ENCODE data around the gene TBX15.

DNA sequence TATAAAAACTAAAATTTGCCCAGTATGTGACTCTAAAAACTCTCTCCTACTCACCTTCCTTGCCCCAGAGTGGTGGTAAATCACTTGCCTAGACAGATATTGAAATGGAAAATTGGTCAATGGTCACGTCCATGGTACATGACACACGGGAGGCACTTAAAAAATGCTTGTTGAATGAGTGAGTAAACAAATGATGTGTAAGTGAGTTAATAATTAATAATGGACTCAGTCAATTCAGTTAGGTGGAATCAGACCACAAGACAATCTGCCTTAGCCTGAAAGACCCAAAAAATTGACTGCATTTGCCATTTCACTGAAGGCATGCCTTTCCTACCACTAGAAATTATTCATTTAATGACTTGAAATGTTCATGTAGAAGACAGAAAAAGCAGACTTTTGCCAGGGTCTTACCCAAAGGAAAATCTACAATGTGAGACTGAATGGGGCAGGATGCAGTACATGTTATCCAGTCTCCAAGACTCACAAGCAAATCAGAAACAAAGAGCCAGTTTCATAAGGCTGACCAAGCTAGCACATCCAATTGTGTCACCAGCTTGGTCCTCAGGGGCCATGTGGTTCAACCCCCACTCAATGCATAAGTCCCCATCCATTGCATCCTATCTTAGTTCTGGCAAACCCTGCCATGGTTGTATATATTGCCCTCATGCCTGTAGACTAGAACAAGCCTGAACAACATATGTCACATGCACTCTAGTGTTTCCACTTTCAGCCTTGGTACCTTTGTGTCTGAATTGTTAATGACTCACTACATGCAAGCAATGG lies 73.6 kb downstream of the TBX15 start:
- TF ChIP-seq, protein P1, sequence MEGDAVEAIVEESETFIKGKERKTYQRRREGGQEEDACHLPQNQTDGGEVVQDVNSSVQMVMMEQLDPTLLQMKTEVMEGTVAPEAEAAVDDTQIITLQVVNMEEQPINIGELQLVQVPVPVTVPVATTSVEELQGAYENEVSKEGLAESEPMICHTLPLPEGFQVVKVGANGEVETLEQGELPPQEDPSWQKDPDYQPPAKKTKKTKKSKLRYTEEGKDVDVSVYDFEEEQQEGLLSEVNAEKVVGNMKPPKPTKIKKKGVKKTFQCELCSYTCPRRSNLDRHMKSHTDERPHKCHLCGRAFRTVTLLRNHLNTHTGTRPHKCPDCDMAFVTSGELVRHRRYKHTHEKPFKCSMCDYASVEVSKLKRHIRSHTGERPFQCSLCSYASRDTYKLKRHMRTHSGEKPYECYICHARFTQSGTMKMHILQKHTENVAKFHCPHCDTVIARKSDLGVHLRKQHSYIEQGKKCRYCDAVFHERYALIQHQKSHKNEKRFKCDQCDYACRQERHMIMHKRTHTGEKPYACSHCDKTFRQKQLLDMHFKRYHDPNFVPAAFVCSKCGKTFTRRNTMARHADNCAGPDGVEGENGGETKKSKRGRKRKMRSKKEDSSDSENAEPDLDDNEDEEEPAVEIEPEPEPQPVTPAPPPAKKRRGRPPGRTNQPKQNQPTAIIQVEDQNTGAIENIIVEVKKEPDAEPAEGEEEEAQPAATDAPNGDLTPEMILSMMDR (IDR thresholded peaks at IDR 0.05) = no peak
- TF ChIP-seq POLR2A (IDR thresholded peaks at IDR 0.05) = no peak
